Dermis lymphatic vessel endothelial cell (primary cell): ENCODE results near the gene ATP8B4. TPM values are rescaled to one million over a fixed set of nuclear protein-coding genes. Genes with fewer than 3 reads are reported as not detected.

ENCODE experiments used
- total RNA-seq: library from RNA; depleted of rRNA; stranded (reverse); fragments of >200 nt; gene quantifications from 2 replicates; pipeline ENCODE4 v1.2.1, GENCODE V29; 2014

Gene ATP8B4
- 0.69 and 1.5 TPM in 2 replicates for total RNA-seq

GRCh38 chr15:50119063-50120040 is at the start of gene ATP8B4:
TSS of gene ATP8B4 (minus strand) at chr15:50119233. CDS start at chr15:50106966, 12,267 bp downstream.

Other genes starting within 250 kb of the ATP8B4 start
- gene SLC27A2, start 63.0 kb upstream of the ATP8B4 start, total RNA-seq, result 1.3 and 10.3 TPM in 2 replicates
- gene HDC, start 146.5 kb upstream of the ATP8B4 start, total RNA-seq, result not detected in 2 replicates
- gene GABPB1, start 236.0 kb upstream of the ATP8B4 start, total RNA-seq, result 85.9 and 89.7 TPM in 2 replicates